ENCODE results near the gene STK25. TPM values are rescaled to one million over a fixed set of nuclear protein-coding genes. Genes with fewer than 3 reads are reported as not detected.
"Not testable (repeated sequence)": the region's sequence is repeated elsewhere in the genome, so short reads cannot be mapped to it uniquely, and the experiment has no call there.

STK25 gene
- polyA plus RNA-seq, 1 experiment, result 216 TPM

DNA sequence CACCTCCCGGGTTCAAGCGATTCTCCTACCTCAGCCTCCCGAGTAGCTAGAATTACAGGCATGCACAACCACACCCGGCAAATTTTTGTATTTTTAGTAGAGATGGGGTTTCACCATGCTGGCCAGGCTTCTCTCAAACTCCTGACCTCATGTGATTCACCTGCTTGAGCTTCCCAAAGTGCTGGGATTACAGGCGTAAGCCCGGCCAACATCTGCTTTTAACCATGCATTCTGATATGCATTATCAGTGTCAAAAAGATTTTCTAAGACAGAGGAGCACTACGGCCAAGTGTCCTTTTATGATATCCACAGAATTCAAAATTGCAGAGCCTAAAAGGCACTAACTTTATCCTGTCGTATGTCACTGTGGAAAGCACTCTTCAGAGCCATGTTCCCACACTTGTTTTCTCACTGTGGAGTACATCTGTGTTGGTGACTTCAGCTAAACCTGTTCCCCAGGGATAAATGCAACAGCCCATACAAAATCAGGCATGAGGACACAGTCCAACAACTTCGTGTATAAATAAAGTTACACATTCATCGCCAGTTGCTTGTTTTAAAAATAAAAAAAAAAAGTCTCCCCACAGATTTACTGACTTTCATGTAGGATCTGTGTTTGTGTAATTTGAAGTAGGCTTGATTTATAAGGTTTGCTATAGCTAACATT, 56.4 kb downstream of the STK25 start:
- TF ChIP-seq, protein P1, sequence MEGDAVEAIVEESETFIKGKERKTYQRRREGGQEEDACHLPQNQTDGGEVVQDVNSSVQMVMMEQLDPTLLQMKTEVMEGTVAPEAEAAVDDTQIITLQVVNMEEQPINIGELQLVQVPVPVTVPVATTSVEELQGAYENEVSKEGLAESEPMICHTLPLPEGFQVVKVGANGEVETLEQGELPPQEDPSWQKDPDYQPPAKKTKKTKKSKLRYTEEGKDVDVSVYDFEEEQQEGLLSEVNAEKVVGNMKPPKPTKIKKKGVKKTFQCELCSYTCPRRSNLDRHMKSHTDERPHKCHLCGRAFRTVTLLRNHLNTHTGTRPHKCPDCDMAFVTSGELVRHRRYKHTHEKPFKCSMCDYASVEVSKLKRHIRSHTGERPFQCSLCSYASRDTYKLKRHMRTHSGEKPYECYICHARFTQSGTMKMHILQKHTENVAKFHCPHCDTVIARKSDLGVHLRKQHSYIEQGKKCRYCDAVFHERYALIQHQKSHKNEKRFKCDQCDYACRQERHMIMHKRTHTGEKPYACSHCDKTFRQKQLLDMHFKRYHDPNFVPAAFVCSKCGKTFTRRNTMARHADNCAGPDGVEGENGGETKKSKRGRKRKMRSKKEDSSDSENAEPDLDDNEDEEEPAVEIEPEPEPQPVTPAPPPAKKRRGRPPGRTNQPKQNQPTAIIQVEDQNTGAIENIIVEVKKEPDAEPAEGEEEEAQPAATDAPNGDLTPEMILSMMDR (IDR thresholded peaks at IDR 0.05; ENCODE audit: low read depth, low read length), result no peak
- DNase-seq (ENCODE audit: low read depth, low spot score), result no peak
- POLR2A ChIA-PET, result no interaction called here

DNA sequence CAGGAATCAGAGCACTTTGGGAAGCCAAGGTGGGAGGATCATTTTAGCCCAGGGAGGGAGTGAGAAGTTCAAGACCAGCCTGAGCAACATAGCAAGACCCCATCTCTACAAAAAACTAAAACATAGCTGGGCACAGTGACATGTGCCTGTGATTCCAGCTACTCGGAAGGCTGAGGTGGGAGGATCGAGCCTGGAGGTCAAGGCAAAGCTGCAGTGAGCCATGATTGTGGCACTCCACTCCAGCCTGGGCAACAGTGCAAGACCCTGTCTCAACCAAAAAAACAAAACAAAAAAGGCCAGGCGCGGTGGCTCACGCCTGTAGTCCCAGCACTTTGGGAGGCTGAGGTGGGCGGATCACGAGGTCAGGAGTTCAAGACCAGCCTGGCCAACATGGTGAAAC, 58.3 kb downstream of the STK25 start:
- H3K9me3 ChIP-seq (ENCODE audit: control insufficient read depth, insufficient read depth, low read length); H3K4me3 ChIP-seq (ENCODE audit: low read depth, low read length); DNase-seq (ENCODE audit: low read depth, low spot score); H3K27ac ChIP-seq (ENCODE audit: low read depth, low read length); CTCF ChIA-PET; H3K27me3 ChIP-seq (ENCODE audit: control insufficient read depth, insufficient read depth, low read length): not testable (repeated sequence)
- POLR2A ChIA-PET, result interaction anchor here (0.6 kb wide), 1 partner anchor 135 kb away, joined by 4 read pairs; no protein-coding TSS in a partner anchor

More for the DNA sequence above, 56.4 kb downstream of the STK25 start:
- Histone ChIP-seq H3K27me3 (ENCODE audit: control insufficient read depth, insufficient read depth, low read length) (no peaks in the 10 kb centered on the region), H3K9me3 (ENCODE audit: control insufficient read depth, insufficient read depth, low read length) (no peaks in the 10 kb centered on the region), H3K4me3 (ENCODE audit: low read depth, low read length) (no peak overlapping the region), H3K27ac (ENCODE audit: low read depth, low read length) (no peak overlapping the region)
- CTCF ChIA-PET, result no interaction called here

DNA sequence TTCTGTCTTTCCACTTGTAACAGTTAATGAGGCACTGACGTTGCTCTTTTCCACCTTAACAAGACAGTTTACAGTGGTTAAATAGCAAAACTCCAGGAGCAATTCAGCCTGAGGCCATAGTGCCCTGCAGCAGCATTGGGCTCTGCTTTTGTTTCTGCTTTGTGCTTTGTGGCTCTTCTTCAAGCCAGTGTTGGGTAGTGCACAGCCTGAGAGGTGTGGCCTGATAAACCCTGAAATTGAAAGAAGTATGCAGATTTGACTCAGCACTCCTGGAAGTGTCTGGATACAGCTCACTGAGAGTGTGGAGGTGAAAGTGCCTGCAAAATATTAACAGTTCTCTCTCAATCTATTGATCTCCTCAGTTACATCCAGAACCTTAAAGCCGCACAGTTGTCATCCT, 63.0 kb downstream of the STK25 start:
- no peak for DNase-seq (ENCODE audit: low read depth, low spot score)
- Histone ChIP-seq H3K27ac (ENCODE audit: low read depth, low read length) (no peak overlapping the region), H3K27me3 (ENCODE audit: control insufficient read depth, insufficient read depth, low read length) (no peaks in the 10 kb centered on the region), H3K9me3 (ENCODE audit: control insufficient read depth, insufficient read depth, low read length) (no peaks in the 10 kb centered on the region), H3K4me3 (ENCODE audit: low read depth, low read length) (no peak overlapping the region)
- TF ChIP-seq, protein P1 (IDR thresholded peaks at IDR 0.05; ENCODE audit: low read depth, low read length), result no peak
- POLR2A ChIA-PET, result no interaction called here
- CTCF ChIA-PET, result no interaction called here

DNA sequence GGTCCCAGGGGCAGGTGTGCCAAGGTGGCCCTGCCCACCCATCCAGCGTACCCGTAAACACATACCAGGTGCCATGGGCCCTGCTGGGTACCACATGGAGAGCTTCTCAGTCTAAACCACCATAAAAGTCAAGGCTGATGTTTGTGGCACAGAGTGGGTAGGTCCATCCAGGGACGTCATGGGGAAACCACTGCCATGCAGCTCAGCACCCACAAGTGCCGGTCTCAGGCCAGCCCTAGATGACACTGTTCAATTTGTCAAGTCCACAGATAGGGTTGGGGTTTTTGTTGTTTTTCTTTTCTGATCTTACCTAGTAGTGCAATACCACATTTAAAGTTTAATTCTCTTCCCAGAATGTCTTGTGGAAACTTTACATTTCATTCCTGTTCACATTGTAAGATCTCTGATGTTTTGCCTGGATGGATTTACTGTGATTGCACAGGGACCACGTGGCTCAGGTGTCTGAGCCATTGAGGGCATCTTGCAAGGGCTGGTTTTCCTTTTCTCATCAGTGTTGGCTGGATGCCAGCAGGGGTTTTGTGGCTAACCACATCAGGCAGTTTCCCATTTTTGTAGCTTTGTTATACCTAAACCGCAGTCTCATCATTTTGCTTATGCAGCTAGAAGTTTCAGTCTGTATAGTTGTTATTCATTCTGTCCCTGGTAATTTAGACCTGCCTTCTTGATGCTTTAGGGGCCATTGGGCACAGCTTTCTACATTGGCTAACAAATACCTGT, 64.7 kb downstream of the STK25 start:
- TF ChIP-seq, protein P1 (IDR thresholded peaks at IDR 0.05; ENCODE audit: low read depth, low read length), result no peak
- ChIA-PET CTCF (no interaction called here), POLR2A (no interaction called here)

More for the DNA sequence above, 64.7 kb downstream of the STK25 start:
- Histone ChIP-seq H3K27me3 (ENCODE audit: control insufficient read depth, insufficient read depth, low read length) (no peaks in the 10 kb centered on the region), H3K27ac (ENCODE audit: low read depth, low read length) (no peak overlapping the region), H3K4me3 (ENCODE audit: low read depth, low read length) (no peak overlapping the region), H3K9me3 (ENCODE audit: control insufficient read depth, insufficient read depth, low read length) (no peaks in the 10 kb centered on the region)
- no peak for DNase-seq (ENCODE audit: low read depth, low spot score)

Small RNA genes lying within 50 kb of the gene (small RNA-seq; reads per million reads assigned to genes)
- not detected for gene MIR3133 (ENCODE audit: insufficient read length, low read depth)

Other genes starting within 250 kb of the STK25 start
- 707 and 731 TPM in 2 replicates for gene HDLBP, start 192.9 kb downstream of the STK25 start, polyA plus RNA-seq (2011; rRNA removed)
- 788 and 1,080 TPM in 2 replicates for gene SEPTIN2, start 192.7 kb downstream of the STK25 start, polyA plus RNA-seq (2011; rRNA removed)
- gene FARP2, start 152.3 kb downstream of the STK25 start, polyA plus RNA-seq (2011; rRNA removed), result 25.4 and 27.0 TPM in 2 replicates
- gene BOK, start 50.2 kb upstream of the STK25 start, polyA plus RNA-seq (2011; rRNA removed), result 18.6 and 28.0 TPM in 2 replicates
- 23.7 and 34.1 TPM in 2 replicates for gene THAP4, start 128.6 kb upstream of the STK25 start, polyA plus RNA-seq (2011; rRNA removed)
- 82.4 and 98.2 TPM in 2 replicates for gene ATG4B, start 129.1 kb upstream of the STK25 start, polyA plus RNA-seq (2011; rRNA removed)
- gene DTYMK, start 178.2 kb upstream of the STK25 start, polyA plus RNA-seq (2011; rRNA removed), result 28.4 and 29.6 TPM in 2 replicates
- 22.4 and 23.9 TPM in 2 replicates for gene ING5, start 193.5 kb upstream of the STK25 start, polyA plus RNA-seq (2011; rRNA removed)
- 7.3 and 9.5 TPM in 2 replicates for gene D2HGDH, start 226.0 kb upstream of the STK25 start, polyA plus RNA-seq (2011; rRNA removed)